Mammary epithelial cell (primary cell): ENCODE measurements around the gene MFSD1.

Experiments used
- CTCF ChIP-seq, 2 donors: IDR thresholded peaks in 1 of 2; conservative IDR thresholded peaks in 1 of 2; 2 replicates each; pipeline ENCODE4 v1.5.1; 2011 to 2012; ENCODE audit warnings: inconsistent platforms in 2 of 2, low read length in 2 of 2, mild to moderate bottlenecking in 2 of 2, control low read depth in 1 of 2, low read depth in 1 of 2; ENCODE audit not compliant: insufficient read depth in 1 of 2; ENCODE audit errors: extremely low read depth in 1 of 2
- EZH2 ChIP-seq: IDR thresholded peaks from 2 replicates; pipeline ENCODE4 v1.6.1; 2012; ENCODE audit warnings: low read length, inconsistent platforms, borderline replicate concordance

DNA sequence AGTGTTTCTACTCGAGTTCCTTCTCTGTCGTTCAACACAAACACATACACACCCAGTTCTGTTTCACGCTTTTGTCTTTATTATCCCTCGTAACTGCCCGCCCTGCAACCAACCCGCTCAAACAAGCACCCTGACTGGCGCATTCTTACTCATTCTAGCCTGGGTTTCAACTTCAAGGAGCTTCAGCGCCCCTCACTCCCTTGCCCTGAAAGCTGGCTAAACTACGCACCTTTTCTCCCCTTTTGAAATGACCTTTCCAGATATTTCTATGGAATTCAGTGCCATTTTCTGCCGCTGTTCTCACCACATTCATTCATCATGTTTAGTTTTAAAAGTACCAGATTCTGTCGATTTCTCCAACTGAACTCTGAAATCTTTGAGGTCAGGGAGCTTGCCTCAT is 653 bp upstream of the MFSD1 start:
- TF ChIP-seq CTCF (conservative IDR thresholded peaks at IDR 0.05 in 1 of 2, IDR thresholded peaks at IDR 0.05 in 1 of 2; ENCODE audit: extremely low read depth in 1 of 2, insufficient read depth in 1 of 2, low read depth in 1 of 2, low read length in 2 of 2) (no peak), EZH2 (no peak)
